Activated naive CD8-positive, alpha-beta T cell treated with anti-CD3 and anti-CD28 coated beads, Interleukin-2, amount 50 U/mL, for 24 hours (primary cell): ENCODE measurements around the gene TMEM59.
"Not testable (repeated sequence)": the region's sequence is repeated elsewhere in the genome, so short reads cannot be mapped to it uniquely, and the experiment has no call there.

Source experiments
- ATAC-seq: fragments of 150-1000 bp; cut with Tn5 transposase; one replicate; pipeline ENCODE4 v1.10.0; 2021
- DNase-seq: peaks from one replicate; pipeline ENCODE4 v3.0.0; 2021
- H3K27ac Mint-ChIP-seq: one replicate; pipeline ENCODE4 v1.8.0; 2021; ENCODE audit warnings: mild to moderate bottlenecking, mixed read lengths
- H3K27me3 Mint-ChIP-seq: one replicate; pipeline ENCODE4 v1.8.0; 2021; ENCODE audit warnings: mixed read lengths
- H3K36me3 Mint-ChIP-seq: one replicate; pipeline ENCODE4 v1.8.0; 2021; ENCODE audit warnings: low read depth, mixed read lengths
- H3K4me1 Mint-ChIP-seq: one replicate; pipeline ENCODE4 v1.8.0; 2021; ENCODE audit warnings: mixed read lengths
- H3K4me3 Mint-ChIP-seq: one replicate; pipeline ENCODE4 v1.8.0; 2021; ENCODE audit warnings: mild to moderate bottlenecking, moderate library complexity, mixed read lengths
- H3K9me3 Mint-ChIP-seq: one replicate; pipeline ENCODE4 v1.8.0; 2021; ENCODE audit warnings: mixed read lengths

TMEM59 gene

GRCh38 chr1:54011316-54012007 is 41.5 kb downstream of the TMEM59 start:
- H3K27me3 Mint-ChIP-seq = peaks cover 13% of the 10 kb centered on the region
- no peaks in the 10 kb centered on the region for H3K36me3 Mint-ChIP-seq
- no peak overlapping the region for H3K27ac Mint-ChIP-seq
- H3K4me3 Mint-ChIP-seq = no peak overlapping the region
- no peaks in the 10 kb centered on the region for H3K9me3 Mint-ChIP-seq
- DNase-seq (no peak), ATAC-seq (no peak)
- no peaks in the 10 kb centered on the region for H3K4me1 Mint-ChIP-seq

DNA sequence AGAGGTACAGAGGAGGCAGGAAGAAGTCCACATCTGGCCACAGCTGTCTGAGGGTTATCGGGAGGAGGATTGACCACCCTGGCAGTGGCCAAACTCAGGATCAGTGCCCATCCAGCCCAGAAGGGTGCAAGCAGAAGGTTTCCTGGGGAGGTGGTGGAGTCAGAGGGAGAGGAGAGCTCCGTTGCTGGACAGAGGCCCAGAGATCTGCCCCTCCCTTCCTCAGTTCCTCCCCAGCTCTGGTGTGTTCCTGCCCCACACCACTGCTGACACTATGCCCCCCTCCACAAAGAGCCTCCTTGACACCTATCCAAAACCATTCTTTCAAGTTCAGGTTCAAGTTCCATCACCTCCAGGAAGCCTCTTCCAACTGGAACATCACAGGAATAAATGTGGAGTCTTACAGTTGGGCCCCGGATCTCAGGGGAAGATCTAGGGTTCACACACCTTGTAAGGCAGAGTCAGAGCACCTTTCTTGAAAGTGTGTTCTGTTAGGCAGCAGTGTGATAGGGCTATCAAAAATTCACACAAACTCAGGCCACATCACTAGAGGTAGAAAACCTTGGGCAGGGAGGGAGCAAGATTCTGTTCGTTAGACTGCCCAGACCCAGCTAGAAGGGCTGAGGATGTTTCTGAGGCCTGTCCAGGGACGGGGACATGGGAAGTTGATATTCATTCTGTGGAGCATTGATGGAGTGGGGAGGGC is 42.4 kb downstream of the TMEM59 start:
- no peak for DNase-seq
- Mint-ChIP-seq H3K36me3 (no peaks in the 10 kb centered on the region), H3K4me1 (no peaks in the 10 kb centered on the region), H3K4me3 (no peak overlapping the region), H3K27ac (no peak overlapping the region), H3K27me3 (peaks cover 13% of the 10 kb centered on the region), H3K9me3 (no peaks in the 10 kb centered on the region)
- no peak for ATAC-seq

DNA sequence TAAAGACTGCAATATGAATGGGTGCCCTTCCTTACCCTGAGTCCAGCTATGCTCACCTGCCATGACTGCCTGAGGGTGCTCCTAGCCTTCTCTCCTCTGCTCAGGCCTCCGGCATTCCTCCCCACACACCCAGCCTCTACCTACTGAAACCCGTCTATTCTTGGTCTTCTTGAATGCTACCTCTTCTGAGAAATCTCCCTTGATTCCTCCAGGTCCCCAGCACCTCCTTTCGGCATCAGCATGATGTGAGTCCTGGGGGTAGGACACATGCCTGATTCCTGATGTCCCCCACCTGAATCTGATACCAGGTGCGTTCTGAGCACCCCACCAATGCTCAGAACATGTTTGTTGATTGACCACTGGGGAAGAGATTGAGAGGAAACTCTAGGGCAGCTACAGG is 43.6 kb downstream of the TMEM59 start:
- Mint-ChIP-seq H3K27ac (no peak overlapping the region), H3K4me1 (no peaks in the 10 kb centered on the region), H3K9me3 (no peaks in the 10 kb centered on the region), H3K4me3 (no peak overlapping the region), H3K27me3 (peaks cover 13% of the 10 kb centered on the region), H3K36me3 (no peaks in the 10 kb centered on the region)
- no peak for ATAC-seq
- no peak for DNase-seq

DNA sequence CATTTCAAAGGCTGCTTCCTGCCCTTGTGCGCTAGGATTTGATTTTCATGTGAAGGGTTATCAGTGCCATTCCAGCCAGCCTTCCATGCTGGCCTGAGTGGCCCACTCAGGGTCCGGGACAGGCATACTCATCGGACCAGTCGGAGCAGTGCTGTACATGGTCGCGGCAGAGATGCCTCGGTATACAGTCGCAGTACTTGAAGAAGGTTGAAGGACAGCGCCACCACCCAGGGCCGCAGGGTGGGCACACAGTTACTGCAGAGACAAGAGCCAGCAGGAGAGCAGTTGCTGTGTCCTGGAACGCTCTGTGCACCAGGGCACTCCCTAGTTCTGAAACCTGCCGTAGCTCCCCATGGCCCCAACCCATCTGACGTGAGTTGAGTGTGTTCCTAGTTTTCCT is 44.1 kb downstream of the TMEM59 start:
- H3K36me3 Mint-ChIP-seq = no peaks in the 10 kb centered on the region
- no peak overlapping the region for H3K4me3 Mint-ChIP-seq
- no peak overlapping the region for H3K27ac Mint-ChIP-seq
- DNase-seq = no peak
- H3K4me1 Mint-ChIP-seq = no peaks in the 10 kb centered on the region
- no peaks in the 10 kb centered on the region for H3K9me3 Mint-ChIP-seq
- peaks cover 13% of the 10 kb centered on the region for H3K27me3 Mint-ChIP-seq
- ATAC-seq = no peak

DNA sequence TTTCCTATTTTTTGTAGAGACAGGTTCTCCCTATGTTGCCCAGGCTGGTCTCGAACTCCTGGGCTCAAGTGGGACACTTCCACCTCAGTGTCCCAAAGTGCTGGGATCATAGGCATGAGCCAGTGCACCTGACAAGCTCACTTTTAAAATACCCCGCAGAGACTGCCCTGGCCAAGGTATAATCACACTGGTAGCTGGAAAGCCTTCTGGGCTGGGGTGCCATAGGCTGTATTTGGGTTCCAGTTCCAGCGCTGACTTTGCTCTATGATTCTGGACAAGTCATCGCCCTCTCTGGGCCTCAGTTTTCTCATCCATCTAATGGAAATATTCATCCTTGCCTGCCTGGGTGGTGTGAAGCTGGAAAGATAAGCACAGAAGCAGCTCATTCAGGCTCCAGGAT is 45.4 kb downstream of the TMEM59 start:
- H3K4me3 Mint-ChIP-seq = no peak overlapping the region
- no peak for ATAC-seq
- peaks cover 4% of the 10 kb centered on the region for H3K27me3 Mint-ChIP-seq
- no peaks in the 10 kb centered on the region for H3K9me3 Mint-ChIP-seq
- H3K36me3 Mint-ChIP-seq = no peaks in the 10 kb centered on the region
- no peaks in the 10 kb centered on the region for H3K4me1 Mint-ChIP-seq
- H3K27ac Mint-ChIP-seq = no peak overlapping the region
- no peak for DNase-seq

DNA sequence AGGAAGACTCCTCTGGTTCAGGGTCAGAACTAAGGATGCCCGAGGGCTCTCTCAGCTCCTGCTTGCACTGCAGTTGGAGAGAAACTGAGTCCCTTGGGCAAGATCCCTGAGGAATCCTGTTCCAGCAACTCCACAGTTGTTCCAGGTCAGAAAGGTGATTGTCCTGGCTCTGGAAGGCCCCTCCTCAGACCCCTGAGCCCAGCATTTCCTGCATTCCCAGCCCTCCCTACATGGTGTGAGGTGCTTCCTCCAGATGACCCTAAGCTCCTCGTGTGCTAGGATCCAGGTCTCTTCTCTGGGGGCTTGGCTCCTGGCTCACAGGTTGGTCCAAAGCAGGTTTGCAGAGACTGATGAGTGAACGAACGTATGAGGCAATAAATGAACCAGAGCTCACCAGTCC is 46.5 kb downstream of the TMEM59 start:
- Mint-ChIP-seq H3K36me3 (no peaks in the 10 kb centered on the region), H3K27ac (no peak overlapping the region), H3K9me3 (no peaks in the 10 kb centered on the region), H3K4me3 (no peak overlapping the region), H3K4me1 (no peaks in the 10 kb centered on the region), H3K27me3 (peaks cover 4% of the 10 kb centered on the region)
- DNase-seq = no peak
- no peak for ATAC-seq

DNA sequence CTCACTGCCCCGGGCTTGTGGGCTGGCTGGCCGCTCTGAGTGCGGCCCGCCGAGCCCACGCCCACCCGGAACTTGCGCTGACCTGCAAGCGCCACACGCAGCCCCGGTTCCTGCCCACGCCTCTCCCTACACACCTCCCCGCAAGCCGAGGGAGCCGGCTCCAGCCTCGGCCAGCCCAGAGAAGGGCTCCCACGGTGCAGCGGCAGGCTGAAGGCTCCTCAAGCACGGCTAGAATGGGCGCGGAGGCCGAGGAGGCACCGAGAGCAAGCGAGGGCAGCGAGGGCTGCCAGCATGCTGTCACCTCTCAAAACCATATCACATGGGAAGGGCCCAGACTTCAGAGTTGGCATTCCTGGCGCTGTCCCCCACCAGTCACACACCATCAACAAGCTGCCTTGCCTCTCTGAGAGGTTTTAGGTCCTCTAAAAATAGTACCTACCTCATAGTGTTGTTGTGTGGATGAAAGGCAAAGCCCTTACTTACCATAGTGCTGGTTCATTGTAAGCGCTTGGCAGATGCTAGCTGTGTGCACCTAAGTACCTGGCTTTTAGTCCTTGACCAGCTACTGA is 48.4 kb downstream of the TMEM59 start:
- ATAC-seq (no peak), DNase-seq (no peak)
- Mint-ChIP-seq H3K27me3 (peaks cover 4% of the 10 kb centered on the region), H3K27ac (no peak overlapping the region), H3K9me3 (no peaks in the 10 kb centered on the region), H3K4me1 (no peaks in the 10 kb centered on the region), H3K4me3 (no peak overlapping the region), H3K36me3 (no peaks in the 10 kb centered on the region)

DNA sequence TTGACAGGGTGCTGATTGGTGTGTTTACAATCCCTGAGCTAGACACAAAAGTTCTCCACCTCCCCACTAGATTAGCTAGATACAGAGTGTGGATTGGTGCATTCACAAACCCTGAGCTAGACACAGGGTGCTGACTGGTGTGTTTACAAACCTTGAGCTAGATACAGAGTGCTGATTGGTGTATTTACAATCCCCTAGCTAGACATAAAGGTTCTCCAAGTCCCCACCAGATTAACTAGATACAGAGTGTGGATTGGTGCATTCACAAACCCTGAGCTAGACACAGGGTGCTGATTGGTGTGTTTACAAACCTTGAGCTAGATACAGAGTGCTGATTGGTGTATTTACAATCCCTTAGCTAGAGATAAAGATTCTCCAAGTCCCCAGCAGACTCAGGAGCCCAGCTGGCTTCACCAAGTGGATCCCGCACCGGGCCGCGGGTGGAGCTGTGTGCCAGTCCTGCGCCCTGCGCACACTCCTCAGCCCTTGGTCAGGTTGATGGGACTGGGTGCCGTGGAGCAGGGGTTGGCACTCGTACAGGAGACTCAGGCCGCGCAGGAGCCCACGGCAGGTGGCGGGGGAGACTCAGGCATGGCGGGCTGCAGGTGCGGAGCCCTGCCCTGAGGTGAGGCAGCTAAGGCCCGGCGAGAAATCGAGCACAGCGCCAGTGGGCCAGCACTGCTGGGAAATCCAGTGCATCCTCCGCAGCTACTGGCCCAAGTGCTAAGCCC is 49.1 kb downstream of the TMEM59 start:
- not testable (repeated sequence) for ATAC-seq, H3K4me3 Mint-ChIP-seq

GRCh38 chr1:54003249-54003646 is 49.8 kb downstream of the TMEM59 start:
- H3K4me1 Mint-ChIP-seq = no peaks in the 10 kb centered on the region
- no peaks in the 10 kb centered on the region for H3K36me3 Mint-ChIP-seq
- H3K27ac Mint-ChIP-seq = no peak overlapping the region
- H3K4me3 Mint-ChIP-seq = no peak overlapping the region
- no peaks in the 10 kb centered on the region for H3K9me3 Mint-ChIP-seq
- H3K27me3 Mint-ChIP-seq = no peaks in the 10 kb centered on the region
- DNase-seq (no peak), ATAC-seq (no peak)

More for the DNA sequence above, 49.1 kb downstream of the TMEM59 start:
- H3K27ac Mint-ChIP-seq, H3K4me1 Mint-ChIP-seq, DNase-seq, H3K36me3 Mint-ChIP-seq, H3K27me3 Mint-ChIP-seq, H3K9me3 Mint-ChIP-seq: not testable (repeated sequence)

GRCh38 chr1:54002544-54003248 is 50.3 kb downstream of the TMEM59 start:
- ATAC-seq (no peak), DNase-seq (no peak)
- H3K36me3 Mint-ChIP-seq = no peaks in the 10 kb centered on the region
- no peak overlapping the region for H3K27ac Mint-ChIP-seq
- H3K4me3 Mint-ChIP-seq = no peak overlapping the region
- no peaks in the 10 kb centered on the region for H3K9me3 Mint-ChIP-seq
- no peaks in the 10 kb centered on the region for H3K27me3 Mint-ChIP-seq
- H3K4me1 Mint-ChIP-seq = no peaks in the 10 kb centered on the region

GRCh38 chr1:54001591-54001990 is 51.4 kb downstream of the TMEM59 start:
- DNase-seq = no peak
- no peak for ATAC-seq
- Mint-ChIP-seq H3K4me1 (no peaks in the 10 kb centered on the region), H3K27ac (no peak overlapping the region), H3K9me3 (no peaks in the 10 kb centered on the region), H3K27me3 (no peaks in the 10 kb centered on the region), H3K36me3 (no peaks in the 10 kb centered on the region), H3K4me3 (no peak overlapping the region)

- H3K36me3 Mint-ChIP-seq = no peaks in the 10 kb centered on the region
- H3K4me3 Mint-ChIP-seq = no peak overlapping the region
- H3K27me3 Mint-ChIP-seq = no peaks in the 10 kb centered on the region
- no peak overlapping the region for H3K27ac Mint-ChIP-seq
- ATAC-seq (no peak), DNase-seq (no peak)
- H3K4me1 Mint-ChIP-seq = no peaks in the 10 kb centered on the region
- H3K9me3 Mint-ChIP-seq = no peaks in the 10 kb centered on the region
Observed at GRCh38 chr1:53999920-54000319, 53.1 kb downstream of the TMEM59 start.

DNA sequence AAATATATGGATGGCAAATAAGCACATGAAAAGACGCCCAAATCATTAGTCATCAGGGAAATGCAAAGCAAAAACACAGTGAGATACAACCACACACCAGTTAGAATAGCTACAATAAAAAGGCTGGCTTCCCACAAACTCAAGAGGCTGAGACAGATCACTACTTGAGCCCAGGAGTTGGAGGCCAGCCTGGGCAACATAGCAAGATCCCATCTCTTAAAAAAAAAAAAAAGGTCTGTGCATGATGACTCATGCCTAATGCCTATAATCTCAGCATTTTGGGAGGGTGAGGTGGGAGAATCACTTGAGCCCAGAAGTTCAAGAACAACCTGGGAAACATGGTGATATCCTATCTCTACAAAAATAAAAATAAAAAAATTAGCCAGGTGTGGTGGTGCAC is 54.8 kb downstream of the TMEM59 start:
- DNase-seq (no peak), ATAC-seq (no peak)
- H3K27me3 Mint-ChIP-seq = no peaks in the 10 kb centered on the region
- no peak overlapping the region for H3K27ac Mint-ChIP-seq
- H3K36me3 Mint-ChIP-seq = no peaks in the 10 kb centered on the region
- H3K4me1 Mint-ChIP-seq = no peaks in the 10 kb centered on the region
- no peak overlapping the region for H3K4me3 Mint-ChIP-seq
- H3K9me3 Mint-ChIP-seq = no peaks in the 10 kb centered on the region

DNA sequence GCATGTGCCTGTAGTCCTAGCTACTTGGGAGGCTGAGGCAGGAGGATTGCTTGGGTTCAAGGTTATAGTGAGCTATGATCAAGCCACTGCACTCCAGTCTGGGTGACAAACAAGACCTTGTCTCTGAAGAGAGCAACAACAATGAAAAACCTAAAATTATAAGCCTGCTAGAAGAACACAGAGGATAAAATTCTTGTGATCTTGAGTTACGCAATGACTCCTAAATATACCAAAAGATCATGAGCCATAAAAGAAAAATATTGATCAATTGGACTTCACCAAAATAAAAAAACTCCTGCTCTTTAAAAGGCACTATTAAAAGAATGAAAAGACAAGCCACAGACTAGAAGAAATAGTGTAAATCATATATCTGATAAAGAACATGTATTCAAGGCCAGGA is 57.3 kb downstream of the TMEM59 start:
- Mint-ChIP-seq H3K36me3 (no peaks in the 10 kb centered on the region), H3K9me3 (no peaks in the 10 kb centered on the region), H3K27me3 (no peaks in the 10 kb centered on the region), H3K4me1 (no peaks in the 10 kb centered on the region), H3K27ac (no peak overlapping the region), H3K4me3 (no peak overlapping the region)
- no peak for DNase-seq
- ATAC-seq = no peak
